Mesenchymal stem cell (in vitro differentiated cells and primary cell): ENCODE results near the gene REV1.
"Not testable (repeated sequence)": the region's sequence is repeated elsewhere in the genome, so short reads cannot be mapped to it uniquely, and the experiment has no call there.

ENCODE experiments used
- DNase-seq: peaks from one replicate; pipeline ENCODE4 v3.0.0-alpha.2; 2013
- H2AFZ ChIP-seq: one replicate; pipeline ENCODE4 v1.6.1; 2013; ENCODE audit warnings: low read depth, mild to moderate bottlenecking, control low read depth, inconsistent platforms, low read length, moderate library complexity
- H2AK5ac ChIP-seq: 2 replicates; pipeline ENCODE4 v1.6.1; 2013; ENCODE audit warnings: low read length, moderate library complexity, mild to moderate bottlenecking, inconsistent platforms; ENCODE audit not compliant: severe bottlenecking
- H2BK120ac ChIP-seq: one replicate; pipeline ENCODE4 v1.6.1; 2013; ENCODE audit warnings: low read depth, mild to moderate bottlenecking, inconsistent platforms, low read length, moderate library complexity
- H2BK12ac ChIP-seq, 2 experiments: one replicate each; pipeline ENCODE4 v1.6.1; 2013; ENCODE audit warnings: inconsistent platforms in 2 of 2, low read length in 2 of 2, mild to moderate bottlenecking in 2 of 2, moderate library complexity in 2 of 2, control low read depth in 1 of 2
- H2BK15ac ChIP-seq: one replicate; pipeline ENCODE4 v1.6.1; 2013; ENCODE audit warnings: mild to moderate bottlenecking, low read depth, inconsistent platforms; ENCODE audit not compliant: poor library complexity, severe bottlenecking
- H2BK5ac ChIP-seq: 2 replicates; pipeline ENCODE4 v1.6.1; 2013; ENCODE audit warnings: low read depth, mild to moderate bottlenecking, low read length, control low read depth, inconsistent platforms; ENCODE audit not compliant: poor library complexity, severe bottlenecking
- H3K14ac ChIP-seq, 2 experiments: one replicate each; pipeline ENCODE4 v1.6.1; 2013; ENCODE audit warnings: inconsistent platforms in 2 of 2, low read length in 2 of 2, control low read depth in 1 of 2, mild to moderate bottlenecking in 1 of 2, moderate library complexity in 1 of 2
- H3K18ac ChIP-seq, 2 experiments: one replicate each; pipeline ENCODE4 v1.6.1; 2013; ENCODE audit warnings: inconsistent platforms in 2 of 2, low read length in 2 of 2, control low read depth in 1 of 2, low read depth in 1 of 2, mild to moderate bottlenecking in 1 of 2
- H3K23ac ChIP-seq, 2 experiments: one replicate each; pipeline ENCODE4 v1.6.1; 2013; ENCODE audit warnings: inconsistent platforms in 2 of 2, low read length in 2 of 2, mild to moderate bottlenecking in 2 of 2, moderate library complexity in 2 of 2, control low read depth in 1 of 2
- H3K27ac ChIP-seq: 2 replicates; pipeline ENCODE4 v1.5.1; 2013; ENCODE audit warnings: mild to moderate bottlenecking, moderate library complexity, low read length, control low read depth, inconsistent platforms; ENCODE audit not compliant: poor library complexity, severe bottlenecking
- H3K27me3 ChIP-seq, 2 experiments: 2 replicates each; pipeline versions ENCODE4 v1.6.1 to v1.7.0; 2013; ENCODE audit warnings: low read length in 2 of 2, mild to moderate bottlenecking in 2 of 2, moderate library complexity in 2 of 2, control low read depth in 1 of 2, inconsistent platforms in 1 of 2; ENCODE audit not compliant: control insufficient read depth in 1 of 2, insufficient read depth in 1 of 2
- H3K36me3 ChIP-seq, 2 experiments: 2 replicates each; pipeline versions ENCODE4 v1.6.1 to v1.7.0; 2013; ENCODE audit warnings: low read length in 2 of 2, control low read depth in 1 of 2, inconsistent platforms in 1 of 2, low read depth in 1 of 2, mild to moderate bottlenecking in 1 of 2; ENCODE audit not compliant: insufficient read depth in 2 of 2, control insufficient read depth in 1 of 2
- H3K4ac ChIP-seq, 2 experiments: one replicate each; pipeline ENCODE4 v1.6.1; 2013; ENCODE audit warnings: inconsistent platforms in 2 of 2, low read length in 2 of 2, mild to moderate bottlenecking in 2 of 2, moderate library complexity in 2 of 2, control low read depth in 1 of 2, low read depth in 1 of 2
- H3K4me1 ChIP-seq: 2 replicates; pipeline ENCODE4 v1.6.1; 2013; ENCODE audit warnings: low read depth, low read length, control low read depth; ENCODE audit not compliant: control insufficient read depth, insufficient read depth
- H3K4me2 ChIP-seq: 2 replicates; pipeline ENCODE4 v1.6.1; 2013; ENCODE audit warnings: low read length, mild to moderate bottlenecking, inconsistent platforms; ENCODE audit not compliant: poor library complexity, severe bottlenecking
- H3K4me3 ChIP-seq, 2 experiments: 2 replicates each; pipeline versions ENCODE4 v1.5.1 to v1.7.0; 2013; ENCODE audit warnings: low read length in 2 of 2, mild to moderate bottlenecking in 2 of 2, control low read depth in 1 of 2, low read depth in 1 of 2; ENCODE audit not compliant: insufficient read depth in 1 of 2
- H3K79me1 ChIP-seq: replicated peaks from 2 replicates; pipeline ENCODE4 v1.6.1; 2013; ENCODE audit warnings: mild to moderate bottlenecking, control low read depth, low read length, inconsistent platforms; ENCODE audit not compliant: poor library complexity, severe bottlenecking
- H3K9ac ChIP-seq: 2 replicates; pipeline ENCODE4 v1.7.0; 2013; ENCODE audit warnings: mild to moderate bottlenecking, low read length, moderate library complexity
- H3K9me3 ChIP-seq: 2 replicates; pipeline ENCODE4 v1.7.0; 2013; ENCODE audit warnings: mild to moderate bottlenecking, low read length; ENCODE audit not compliant: control insufficient read depth
- H4K8ac ChIP-seq: one replicate; pipeline ENCODE4 v1.6.1; 2013; ENCODE audit warnings: inconsistent platforms, mild to moderate bottlenecking, low read length, moderate library complexity
- H4K91ac ChIP-seq: one replicate; pipeline ENCODE4 v1.6.1; 2013; ENCODE audit warnings: mild to moderate bottlenecking, low read length, inconsistent platforms
- WGBS: methylation state at CpG from one replicate; pipeline ENCODE4 v1.1.7; 2013; ENCODE audit warnings: mixed read lengths; 5-methylcytosine and 5-hydroxymethylcytosine counted together

The REV1 gene

DNA sequence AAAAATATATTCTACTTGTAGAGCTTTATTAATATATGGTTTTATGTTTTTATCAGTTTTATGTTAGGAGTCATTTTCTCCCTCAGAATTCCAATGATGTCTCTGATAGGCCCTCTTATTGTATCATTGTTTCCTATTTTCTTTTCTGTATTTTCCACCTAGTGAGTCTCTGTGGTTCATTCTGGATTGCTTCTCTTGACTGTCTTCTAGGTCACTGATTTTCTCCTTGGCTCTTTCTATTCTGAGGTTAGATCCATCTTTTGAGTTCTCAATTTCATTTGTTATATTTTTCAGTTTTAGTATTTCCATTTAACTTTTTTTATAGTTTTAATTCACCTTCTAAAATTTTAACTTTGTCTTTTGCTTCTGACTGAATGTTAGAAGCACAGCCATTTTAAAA is 115.1 kb downstream of the REV1 start:
- Histone ChIP-seq H3K4me3 (no peak overlapping the region), H2AFZ (no peak overlapping the region), H2AK5ac (no peak overlapping the region), H3K27me3 (no peaks in the 10 kb centered on the region), H3K4me2 (no peak overlapping the region), H4K91ac (no peak overlapping the region), H3K18ac (no peak overlapping the region), H2BK120ac (no peak overlapping the region), H3K4me1 (no peaks in the 10 kb centered on the region), H3K9ac (no peak overlapping the region), H2BK5ac (no peak overlapping the region), H3K4ac (no peak overlapping the region), H3K9me3 (peaks cover 4% of the 10 kb centered on the region), H2BK12ac (no peak overlapping the region), H3K36me3 (peaks cover 10 to 95% of the 10 kb centered on the region in 2 experiments), H3K14ac (no peak overlapping the region), H3K27ac (no peak overlapping the region), H4K8ac (no peak overlapping the region), H2BK15ac (no peak overlapping the region), H3K23ac (no peak overlapping the region), H3K79me1 (peaks cover 9% of the 10 kb centered on the region)
- no peak for DNase-seq

DNA sequence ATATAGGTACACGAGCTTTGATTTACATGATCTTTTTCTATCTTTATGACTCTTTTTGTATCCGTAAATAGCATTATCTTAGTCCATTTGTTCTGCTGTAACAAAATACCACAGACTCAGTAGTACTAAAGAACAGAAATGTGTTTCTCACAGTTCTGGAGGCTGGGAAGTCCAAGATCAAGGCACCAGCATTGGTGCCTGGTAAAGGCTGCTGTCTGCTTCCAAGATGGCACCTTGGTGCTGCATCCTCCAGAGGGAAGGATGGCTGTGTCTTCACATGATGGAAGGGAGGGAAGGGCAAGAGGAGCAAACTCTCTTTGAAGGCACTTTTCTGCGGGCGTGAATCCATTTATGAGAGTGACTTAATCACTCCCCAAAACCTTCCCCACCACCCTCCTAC is 116.7 kb downstream of the REV1 start:
- Histone ChIP-seq H3K14ac (no peak overlapping the region), H3K23ac (no peak overlapping the region), H2BK5ac (no peak overlapping the region), H3K18ac (no peak overlapping the region), H3K4ac (no peak overlapping the region), H3K36me3 (peaks cover 15 to 94% of the 10 kb centered on the region in 2 experiments), H3K4me3 (no peak overlapping the region), H2BK120ac (no peak overlapping the region), H4K91ac (no peak overlapping the region), H2AFZ (no peak overlapping the region), H3K27me3 (no peaks in the 10 kb centered on the region), H2AK5ac (no peak overlapping the region), H3K27ac (no peak overlapping the region), H3K4me2 (no peak overlapping the region), H3K9me3 (peaks cover 4% of the 10 kb centered on the region), H3K9ac (no peak overlapping the region), H2BK15ac (no peak overlapping the region), H2BK12ac (no peak overlapping the region), H3K79me1 (peaks cover 9% of the 10 kb centered on the region), H3K4me1 (no peaks in the 10 kb centered on the region), H4K8ac (no peak overlapping the region)
- WGBS: 100% methylated on average over 2 of the region's 4 CpGs
- DNase-seq: no peak

DNA sequence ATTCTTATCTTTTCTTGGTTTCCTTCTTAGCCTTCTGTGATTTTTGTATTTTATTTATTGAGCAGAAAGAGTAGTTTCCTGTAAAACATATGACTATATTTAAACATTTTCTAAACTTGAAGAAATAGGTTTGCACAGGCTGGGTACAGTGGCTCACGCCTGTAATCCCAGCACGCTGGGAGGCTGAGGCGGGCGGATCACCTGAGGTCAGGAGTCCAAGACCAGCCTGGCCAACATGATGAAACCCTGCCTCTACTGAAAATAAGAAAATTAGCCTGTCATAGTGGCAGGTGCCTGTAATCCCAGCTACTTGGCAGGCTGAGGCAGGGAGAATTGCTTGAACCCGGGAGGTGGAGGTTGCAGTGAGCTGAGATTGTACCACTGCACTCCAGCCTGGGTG is 121.0 kb downstream of the REV1 start:
- peaks cover 10 to 94% of the 10 kb centered on the region in 2 experiments for H3K36me3 ChIP-seq
- not testable (repeated sequence) for H3K27ac ChIP-seq, H3K14ac ChIP-seq, H2BK5ac ChIP-seq, H3K4ac ChIP-seq, H3K4me3 ChIP-seq, H2AK5ac ChIP-seq, H3K4me2 ChIP-seq, H3K23ac ChIP-seq, H4K8ac ChIP-seq, H3K4me1 ChIP-seq, H2AFZ ChIP-seq, H3K27me3 ChIP-seq, H4K91ac ChIP-seq, H2BK15ac ChIP-seq, DNase-seq, H2BK12ac ChIP-seq, H3K18ac ChIP-seq, H3K9me3 ChIP-seq, H2BK120ac ChIP-seq, H3K9ac ChIP-seq
- peaks cover 11% of the 10 kb centered on the region for H3K79me1 ChIP-seq
- WGBS: 94% methylated on average over 5 of the region's 5 CpGs

DNA sequence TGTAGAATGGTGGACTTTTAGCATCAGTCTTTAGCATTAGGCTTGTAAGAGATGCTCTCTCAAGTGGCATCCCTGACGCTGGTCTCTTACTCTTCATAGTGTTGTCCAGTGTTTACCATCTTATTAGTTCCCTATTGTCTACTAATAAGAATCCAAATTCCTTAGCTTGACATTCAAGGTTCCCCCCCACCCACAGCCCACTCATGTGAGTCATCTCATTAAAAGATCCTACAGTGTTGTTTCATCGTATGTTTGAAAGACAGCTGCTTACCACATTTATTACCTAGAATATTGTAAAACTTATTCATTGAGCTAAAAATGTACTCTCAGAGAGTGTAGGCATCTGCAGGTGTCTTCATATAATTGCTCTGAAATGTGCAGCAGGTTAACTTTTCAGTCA is 124.2 kb downstream of the REV1 start:
- H2BK5ac ChIP-seq: no peak overlapping the region
- H3K36me3 ChIP-seq: peaks cover 6 to 89% of the 10 kb centered on the region in 2 experiments
- peaks cover 12% of the 10 kb centered on the region for H3K79me1 ChIP-seq
- no peak overlapping the region for H3K4me2 ChIP-seq
- no peak overlapping the region for H2AFZ ChIP-seq
- no peaks in the 10 kb centered on the region for H3K4me1 ChIP-seq
- no peak overlapping the region for H3K27ac ChIP-seq
- H2BK12ac ChIP-seq: no peak overlapping the region
- H3K18ac ChIP-seq: no peak overlapping the region
- H3K14ac ChIP-seq: no peak overlapping the region
- no peak overlapping the region for H4K8ac ChIP-seq
- no peaks in the 10 kb centered on the region for H3K9me3 ChIP-seq
- no peak for DNase-seq
- no peak overlapping the region for H3K4ac ChIP-seq
- H3K27me3 ChIP-seq: no peaks in the 10 kb centered on the region
- no peak overlapping the region for H3K9ac ChIP-seq
- no peak overlapping the region for H4K91ac ChIP-seq
- no peak overlapping the region for H2BK15ac ChIP-seq
- H2AK5ac ChIP-seq: no peak overlapping the region
- H2BK120ac ChIP-seq: no peak overlapping the region
- H3K4me3 ChIP-seq: no peak overlapping the region
- no peak overlapping the region for H3K23ac ChIP-seq
- WGBS: 79% methylated on average over 1 of the region's 2 CpGs
